Activated naive CD4-positive, alpha-beta T cell treated with anti-CD3 and anti-CD28 coated beads for 36 hours (primary cell): ENCODE measurements around the gene POTEB3. TPM values are rescaled to one million over a fixed set of nuclear protein-coding genes. Genes with fewer than 3 reads are reported as not detected.
"Not testable (repeated sequence)": the region's sequence is repeated elsewhere in the genome, so short reads cannot be mapped to it uniquely, and the experiment has no call there.

Experiments used
- CTCF ChIA-PET: fragments of 350-600 bp; sonication (Branson Sonifier 250); formaldehyde crosslinking; loops from one replicate; lab custom pipeline; 2021; ENCODE audit warnings: antibody characterized with exemption; lab: Charles Lee
- DNase-seq: peaks from one replicate; pipeline ENCODE4 v3.0.0-alpha.2; 2020
- H3K27ac Mint-ChIP-seq: one replicate; pipeline ENCODE4 v1.8.0; 2021; ENCODE audit warnings: mild to moderate bottlenecking, mixed read lengths
- H3K27me3 Mint-ChIP-seq: one replicate; pipeline ENCODE4 v1.8.0; 2021; ENCODE audit warnings: low read depth, mixed read lengths
- H3K36me3 Mint-ChIP-seq: one replicate; pipeline ENCODE4 v1.8.0; 2021; ENCODE audit warnings: low read depth, mixed read lengths
- H3K4me1 Mint-ChIP-seq: one replicate; pipeline ENCODE4 v1.8.0; 2021; ENCODE audit warnings: low read depth, mixed read lengths
- H3K4me3 Mint-ChIP-seq: one replicate; pipeline ENCODE4 v1.8.0; 2021; ENCODE audit warnings: mild to moderate bottlenecking, moderate library complexity, mixed read lengths
- H3K9me3 Mint-ChIP-seq: one replicate; pipeline ENCODE4 v1.8.0; 2021; ENCODE audit warnings: mixed read lengths
- intact Hi-C: fragments of 100-400 bp; cut with micrococcal nuclease; formaldehyde crosslinking; loops from one replicate; pipeline ENCODE4 v1.15.1; 2023
- microRNA-seq: library from miRNA; unstranded; fragments of <30 nt; microRNA quantifications from one replicate; pipeline ENCODE4 v1.2.0, GENCODE V29; 2022; ENCODE audit warnings: borderline microRNAs expressed, borderline replicate concordance
- total RNA-seq, 2 experiments: library from RNA; stranded (reverse); gene quantifications; one replicate each; pipeline ENCODE4 v1.2.3, GENCODE V29; 2021

The POTEB3 gene
- total RNA-seq, 2 experiments from 2014 or later: not detected

DNA sequence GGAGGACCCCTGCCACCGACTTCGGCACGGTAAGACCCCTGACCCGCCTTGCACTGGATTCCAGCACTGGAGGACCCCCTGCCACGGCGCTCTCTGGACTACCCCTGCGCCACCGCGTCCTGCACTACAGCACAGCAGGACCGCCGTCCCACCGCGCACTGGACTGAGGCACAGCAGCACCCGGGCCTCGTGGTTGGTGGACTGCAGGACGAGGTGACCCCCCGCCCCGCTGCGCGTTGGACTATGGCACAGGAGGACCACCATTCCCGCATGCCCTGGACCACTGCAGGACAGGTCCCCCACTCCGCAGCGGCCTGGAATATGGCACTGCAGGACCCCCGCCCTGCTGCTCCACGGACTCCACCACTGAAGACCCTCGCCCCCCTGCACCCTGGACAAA lies 71.1 kb downstream of the POTEB3 start:
- H3K36me3 Mint-ChIP-seq, H3K27ac Mint-ChIP-seq, DNase-seq, H3K27me3 Mint-ChIP-seq, H3K4me3 Mint-ChIP-seq, CTCF ChIA-PET, H3K4me1 Mint-ChIP-seq, H3K9me3 Mint-ChIP-seq, intact Hi-C loops: not testable (repeated sequence)

GRCh38 chr15:21368625-21369024 lies 71.7 kb downstream of the POTEB3 start:
- H3K36me3 Mint-ChIP-seq, DNase-seq, H3K27me3 Mint-ChIP-seq, H3K4me1 Mint-ChIP-seq, intact Hi-C loops, H3K9me3 Mint-ChIP-seq, H3K27ac Mint-ChIP-seq, H3K4me3 Mint-ChIP-seq, CTCF ChIA-PET: not testable (repeated sequence)

Small RNA genes within 50 kb of the gene (microRNA-seq; reads per million reads assigned to microRNA genes)
- gene MIR3118-3: not detected
